ENCODE data around the gene RP9. TPM values are rescaled to one million over a fixed set of nuclear protein-coding genes. Genes with fewer than 3 reads are reported as not detected.
A peak's percentile ranks its signal among the peaks of the same experiment; 100 is the strongest.

The RP9 gene
- total RNA-seq, 1 donor from 2014 or later: 17.5 TPM

GRCh38 chr7:33066771-33067170 is 42.4 kb downstream of the RP9 start:
- DNase-seq (ENCODE audit: extremely low read depth, low read depth, low spot score): no peak

GRCh38 chr7:33065981-33066380 is 43.2 kb downstream of the RP9 start:
- DNase-seq (ENCODE audit: extremely low read depth, low read depth, low spot score): no peak

GRCh38 chr7:33062782-33063443 is 46.3 kb downstream of the RP9 start:
- peak; percentile 57 for DNase-seq (ENCODE audit: extremely low read depth, low read depth, low spot score)

- DNase-seq (ENCODE audit: extremely low read depth, low read depth, low spot score): no peak
Measured at GRCh38 chr7:33062023-33062781, 47.0 kb downstream of the RP9 start, which contains the start of gene NT5C3A. Gene NT5C3A (minus strand): TSS chr7:33062776. CDS start chr7:33062705, 71 bp downstream.

- no peak for DNase-seq (ENCODE audit: extremely low read depth, low read depth, low spot score)
Measured at GRCh38 chr7:33061282-33061937, 47.8 kb downstream of the RP9 start.

GRCh38 chr7:33059635-33060034 is 49.6 kb downstream of the RP9 start:
- DNase-seq (ENCODE audit: extremely low read depth, low read depth, low spot score): no peak

- DNase-seq (ENCODE audit: extremely low read depth, low read depth, low spot score): no peak
Measured at GRCh38 chr7:33055158-33055557, 54.0 kb downstream of the RP9 start.

- DNase-seq (ENCODE audit: extremely low read depth, low read depth, low spot score): no peak
Measured at GRCh38 chr7:33054261-33054964, 54.8 kb downstream of the RP9 start.

- DNase-seq (ENCODE audit: extremely low read depth, low read depth, low spot score): no peak
Measured at GRCh38 chr7:33053721-33054120, 55.5 kb downstream of the RP9 start.

GRCh38 chr7:33050535-33051318 is 58.5 kb downstream of the RP9 start:
- DNase-seq (ENCODE audit: extremely low read depth, low read depth, low spot score): no peak

GRCh38 chr7:33048704-33049103 is 60.5 kb downstream of the RP9 start:
- no peak for DNase-seq (ENCODE audit: extremely low read depth, low read depth, low spot score)

- DNase-seq (ENCODE audit: extremely low read depth, low read depth, low spot score): no peak
Measured at GRCh38 chr7:33048257-33048656, 60.9 kb downstream of the RP9 start.

- no peak for DNase-seq (ENCODE audit: extremely low read depth, low read depth, low spot score)
Measured at GRCh38 chr7:33044986-33045385, 64.2 kb downstream of the RP9 start.

Other genes starting within 250 kb of the RP9 start
- gene KBTBD2, start 217.6 kb downstream of the RP9 start, total RNA-seq: 31.9 and 38.4 TPM in 2 replicates
- 196 and 264 TPM in 2 replicates for gene FKBP9, start 152.0 kb downstream of the RP9 start, total RNA-seq
- gene NT5C3A, start 46.6 kb downstream of the RP9 start, total RNA-seq: 11.1 and 18.8 TPM in 2 replicates
- gene BBS9, start 20.2 kb upstream of the RP9 start, total RNA-seq: 15.2 and 17.4 TPM in 2 replicates